GM21737 (cell line): ENCODE measurements around the gene ELL3.
"Not testable (repeated sequence)": the region's sequence is repeated elsewhere in the genome, so short reads cannot be mapped to it uniquely, and the experiment has no call there.

Experiments used
- ATAC-seq: cut with Tn5 transposase; IDR thresholded peaks from one replicate; pipeline ENCODE4 v1.9.1; 2021; ENCODE audit warnings: mild to moderate bottlenecking, moderate library complexity; ENCODE audit not compliant: unreplicated experiment

ELL3 gene

GRCh38 chr15:43776718-43777266 is at the start of gene ELL3:
Gene ELL3, minus strand, starts transcription at chr15:43776966. Its CDS starts 65 bp downstream, at chr15:43776901.
- ATAC-seq, result peak; percentile 26

GRCh38 chr15:43826029-43826507 is 49.3 kb upstream of the ELL3 start:
- no peak for ATAC-seq

DNA sequence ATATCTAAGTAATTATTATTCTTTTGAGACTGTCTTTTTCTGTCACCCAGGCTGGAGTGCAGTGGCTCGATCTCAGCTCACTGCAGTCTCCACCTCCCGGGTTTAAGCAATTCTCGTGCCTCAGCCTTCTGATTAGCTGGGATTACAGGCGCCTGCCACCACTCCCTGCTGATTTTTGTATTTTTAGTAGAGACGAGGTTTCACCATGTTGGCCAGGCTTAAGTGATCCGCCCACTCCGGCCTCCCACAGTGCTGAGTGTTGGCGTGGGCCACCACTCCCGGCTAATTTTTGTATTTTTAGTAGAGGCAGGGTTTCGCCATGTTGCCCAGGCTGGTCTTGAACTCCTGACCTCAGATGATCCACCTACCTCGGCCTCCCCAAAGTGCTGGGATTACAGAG is 48.5 kb upstream of the ELL3 start:
- ATAC-seq, result not testable (repeated sequence)

GRCh38 chr15:43824302-43825246 is 47.8 kb upstream of the ELL3 start, which contains the start of gene MFAP1:
Gene MFAP1, minus strand, starts transcription at chr15:43824690. Its CDS starts 121 bp downstream, at chr15:43824569.
- peak; percentile 70 for ATAC-seq

DNA sequence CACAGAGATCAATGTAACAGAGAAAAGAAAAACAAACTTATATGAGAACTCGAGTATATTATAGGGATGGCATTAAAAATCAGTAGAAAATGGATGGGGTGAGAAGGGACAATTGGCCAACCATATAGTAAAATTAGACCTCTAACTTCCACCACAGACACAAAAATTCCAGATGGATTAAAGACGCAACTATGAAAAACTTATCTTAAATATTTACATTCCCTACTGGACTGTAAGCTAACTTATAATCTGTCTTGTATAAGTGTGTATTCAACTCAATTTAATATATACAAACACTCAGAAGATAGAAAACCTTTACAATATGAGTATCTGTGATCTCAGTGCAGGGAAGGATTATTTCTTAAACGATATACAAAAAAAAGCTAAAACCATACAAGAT is 44.7 kb upstream of the ELL3 start:
- no peak for ATAC-seq

DNA sequence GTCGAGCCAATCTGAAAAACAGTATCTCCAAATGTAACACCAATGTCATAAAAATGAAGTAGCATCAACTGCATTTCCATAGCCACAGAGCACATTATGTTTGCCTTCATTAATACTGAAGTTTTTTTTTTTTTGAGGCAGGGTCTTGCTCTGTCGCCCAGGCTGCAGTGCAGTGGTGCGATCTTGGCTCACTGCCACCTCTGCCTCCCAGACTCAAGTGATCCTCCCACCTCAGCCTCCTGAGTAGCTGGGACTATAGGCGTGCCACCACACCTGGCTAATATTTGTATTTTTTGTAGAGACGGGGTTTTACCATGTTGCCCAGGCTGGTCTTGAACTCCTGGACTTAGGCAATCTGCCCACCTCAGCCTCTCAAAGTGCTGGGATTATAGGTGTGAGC is 38.3 kb upstream of the ELL3 start:
- ATAC-seq, result not testable (repeated sequence)

GRCh38 chr15:43808960-43809678 is 32.4 kb upstream of the ELL3 start:
- peak; percentile 49 for ATAC-seq

DNA sequence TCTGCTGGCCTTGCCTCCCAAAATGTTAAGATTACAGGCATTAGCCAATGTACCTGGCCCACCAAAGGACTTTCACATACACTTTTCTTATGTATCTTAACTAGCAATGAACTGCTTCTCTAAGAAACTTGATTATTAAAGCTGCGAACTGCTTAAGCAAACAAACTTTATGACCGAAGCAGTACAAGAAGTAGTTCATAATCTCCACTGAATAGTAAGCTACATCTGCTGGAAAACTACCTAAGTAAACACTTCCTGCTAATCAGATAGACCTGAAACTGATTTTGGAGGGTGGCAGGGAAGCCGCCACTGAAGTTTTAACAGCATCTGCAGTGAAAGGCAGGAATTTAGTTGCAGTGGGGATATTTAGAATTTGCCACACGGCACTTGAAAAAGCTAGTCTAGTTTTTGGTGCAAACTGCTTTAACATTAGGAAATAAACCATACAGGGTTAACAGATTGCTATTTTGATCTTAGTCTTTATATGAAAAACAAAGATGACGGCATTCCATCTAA is 31.7 kb upstream of the ELL3 start:
- ATAC-seq, result no peak

DNA sequence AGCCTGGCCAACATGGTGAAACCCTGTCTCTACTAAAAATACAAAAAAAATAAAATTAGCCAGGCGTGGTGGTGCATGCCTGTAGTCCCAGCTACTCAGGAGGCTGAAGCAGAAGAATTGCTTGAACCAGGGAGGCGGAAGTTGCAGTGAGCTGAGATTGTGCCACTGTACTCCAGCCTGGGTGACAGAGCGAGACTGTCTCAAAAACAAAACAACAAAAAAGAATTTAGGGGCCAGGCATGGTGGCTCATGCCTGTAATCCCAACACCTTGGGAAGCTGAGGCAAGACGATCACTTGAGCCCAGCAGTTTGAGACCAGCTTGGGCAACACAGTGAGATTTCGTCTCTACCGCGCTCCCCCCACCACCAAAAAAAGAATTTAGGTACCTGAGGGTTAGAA is 25.9 kb upstream of the ELL3 start:
- ATAC-seq, result not testable (repeated sequence)

- ATAC-seq, result peak; percentile 76
Observed at GRCh38 chr15:43800286-43801141, 23.7 kb upstream of the ELL3 start, which contains the start of gene HYPK. Gene HYPK, plus strand, starts transcription at chr15:43800599. Its CDS starts 24 bp downstream, at chr15:43800623.

DNA sequence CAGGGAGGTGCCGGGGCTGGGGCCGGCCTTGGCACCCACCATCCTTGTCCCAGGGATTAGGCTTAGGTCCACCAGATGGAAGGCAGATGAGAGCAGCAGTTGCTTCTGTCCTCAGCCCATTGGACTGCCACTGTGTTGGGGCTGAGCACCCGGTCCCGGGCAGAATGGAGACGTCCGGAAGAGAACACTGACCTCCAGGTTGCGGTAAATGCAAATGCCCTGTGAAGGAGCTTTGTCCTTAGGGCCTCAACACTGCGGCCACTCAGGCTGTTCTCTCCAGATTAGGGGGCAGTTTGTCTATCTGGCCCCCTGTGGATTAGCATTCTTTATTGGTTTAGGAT is 23.1 kb upstream of the ELL3 start, which contains the start of gene SERINC4:
SERINC4 (minus strand) TSS at position 276 of the 341 bp plus-strand sequence; CDS start at position 42, 234 bp downstream.
- ATAC-seq, result no peak

DNA sequence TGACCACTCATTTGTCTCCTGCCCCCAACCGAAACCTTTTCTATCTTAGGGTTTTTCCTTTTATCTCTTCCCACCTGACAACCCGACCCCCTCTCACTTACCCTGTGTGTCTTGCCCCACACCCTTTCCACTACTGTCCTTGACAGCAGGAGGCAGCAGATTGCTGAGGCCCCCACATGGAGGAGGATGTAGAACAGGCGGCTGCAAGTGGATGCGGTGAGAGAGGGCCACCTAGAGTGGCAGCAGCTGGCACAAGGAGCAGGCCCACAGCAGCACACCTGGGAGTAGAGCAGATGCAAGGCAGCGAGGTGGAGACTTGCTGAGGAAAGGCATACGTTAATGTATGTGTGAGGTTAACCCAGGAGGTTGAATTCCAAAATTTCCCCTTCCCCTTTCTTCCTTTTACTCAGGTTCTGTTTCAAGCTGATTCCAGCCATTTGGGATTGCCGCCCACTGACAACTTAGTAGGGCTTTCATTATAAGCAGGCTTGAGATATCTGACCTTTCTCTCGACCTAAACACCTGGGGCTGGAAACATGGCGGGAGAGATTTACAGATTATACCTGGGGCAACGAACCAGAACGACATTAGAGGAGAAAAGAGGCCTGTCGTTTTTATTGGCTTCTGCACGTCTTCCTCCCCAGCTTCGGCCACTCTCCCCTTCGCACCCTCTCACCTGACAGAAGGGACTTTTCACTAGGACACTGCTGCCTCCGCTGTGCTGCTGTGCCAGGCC is 22.6 kb upstream of the ELL3 start:
- ATAC-seq, result no peak

DNA sequence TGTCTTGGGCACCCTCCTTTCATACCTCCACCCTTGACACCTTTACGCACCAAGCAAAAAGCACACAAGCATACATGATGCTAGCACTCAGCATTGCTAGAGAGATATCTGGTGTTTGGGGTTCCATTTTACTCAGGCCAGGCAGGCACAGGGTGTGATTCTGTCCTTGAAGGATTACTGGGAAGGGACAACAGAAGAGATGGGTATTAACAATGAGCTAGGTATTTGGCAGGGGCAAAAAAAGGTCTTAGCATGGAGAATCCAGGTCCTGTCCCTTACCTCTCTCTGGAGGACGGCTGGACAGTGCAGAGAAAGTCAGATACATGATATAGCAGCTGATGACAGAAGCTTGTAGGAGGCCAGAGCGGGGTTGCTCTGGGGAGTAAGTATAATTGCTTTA is 19.8 kb upstream of the ELL3 start:
- no peak for ATAC-seq

DNA sequence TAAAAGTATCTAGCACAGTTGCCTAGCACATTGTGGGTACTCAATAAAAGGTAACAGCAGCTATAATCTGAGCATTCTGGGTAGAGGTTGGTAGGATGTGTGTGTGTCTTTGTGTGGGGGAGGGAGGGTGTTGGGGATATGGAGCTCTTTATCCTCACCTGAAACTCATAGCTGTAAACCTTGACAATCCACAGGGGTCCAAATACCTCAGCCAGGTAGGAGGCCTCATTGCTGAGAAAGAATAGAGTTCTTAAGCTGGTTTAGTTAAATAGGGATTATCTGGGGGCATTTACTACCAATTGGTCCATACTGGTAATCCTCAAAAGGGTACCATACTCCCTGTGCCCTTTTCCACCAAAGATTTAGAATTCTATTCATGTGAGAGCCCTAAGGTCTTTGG is 19.2 kb upstream of the ELL3 start:
- no peak for ATAC-seq

DNA sequence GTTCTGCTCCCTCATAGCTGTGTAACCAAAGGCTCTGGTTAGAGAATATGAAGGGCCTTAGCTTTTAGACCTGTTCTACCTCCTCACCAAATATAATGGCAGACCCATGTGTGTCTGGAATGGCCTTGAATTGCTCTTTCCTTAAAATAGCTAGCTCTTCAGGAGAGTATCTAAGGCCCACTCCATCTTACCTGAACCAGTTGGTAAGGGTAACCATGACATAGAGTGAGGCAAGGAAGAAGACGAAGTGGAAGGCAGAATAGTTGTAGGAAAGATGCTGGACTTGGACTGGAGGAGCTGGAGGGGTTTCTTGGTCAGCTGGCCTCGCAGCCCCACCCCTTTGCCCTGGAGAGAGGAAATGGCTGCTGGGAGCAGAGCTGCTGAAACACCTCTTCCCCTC is 18.4 kb upstream of the ELL3 start:
- no peak for ATAC-seq

- no peak for ATAC-seq
Observed at GRCh38 chr15:43794269-43795037, 17.7 kb upstream of the ELL3 start.

GRCh38 chr15:43793647-43794046 is 16.9 kb upstream of the ELL3 start:
- ATAC-seq, result no peak

DNA sequence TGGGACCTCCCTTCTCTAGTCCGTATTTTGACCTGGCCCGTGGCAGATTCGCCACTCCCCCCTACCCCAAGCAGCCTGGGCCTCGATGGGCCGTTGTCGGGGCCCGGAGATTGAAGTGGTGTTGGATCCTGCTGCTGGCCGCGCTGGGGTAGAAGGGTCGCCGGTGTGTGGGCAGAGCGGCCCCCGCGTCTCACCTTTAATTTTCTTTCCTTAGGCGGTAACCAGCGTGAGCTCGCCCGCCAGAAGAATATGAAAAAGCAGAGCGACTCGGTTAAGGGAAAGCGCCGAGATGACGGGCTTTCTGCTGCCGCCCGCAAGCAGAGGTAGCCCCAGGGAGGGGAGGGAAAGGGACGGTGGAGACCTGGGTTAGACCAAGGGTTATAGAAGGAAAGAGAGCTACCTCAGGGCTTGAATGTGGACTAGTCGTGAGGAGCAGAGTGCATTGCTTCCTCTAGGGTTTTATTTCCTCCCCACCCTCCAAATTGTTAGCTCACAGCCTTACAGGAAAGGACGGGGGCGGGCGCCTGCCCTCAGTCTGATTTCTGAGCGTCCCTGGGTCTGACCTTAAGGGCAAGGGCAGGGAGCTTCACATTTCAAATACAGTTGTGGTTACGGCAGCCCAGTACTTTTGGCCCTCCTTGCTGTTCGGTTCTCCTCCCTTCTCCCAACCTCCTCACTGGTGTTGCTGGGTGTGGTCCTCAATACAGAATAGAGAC is 16.2 kb upstream of the ELL3 start:
- ATAC-seq, result no peak
